ENCODE results near the gene IQSEC3.
"Not testable (repeated sequence)": the region's sequence is repeated elsewhere in the genome, so short reads cannot be mapped to it uniquely, and the experiment has no call there.

The IQSEC3 gene

DNA sequence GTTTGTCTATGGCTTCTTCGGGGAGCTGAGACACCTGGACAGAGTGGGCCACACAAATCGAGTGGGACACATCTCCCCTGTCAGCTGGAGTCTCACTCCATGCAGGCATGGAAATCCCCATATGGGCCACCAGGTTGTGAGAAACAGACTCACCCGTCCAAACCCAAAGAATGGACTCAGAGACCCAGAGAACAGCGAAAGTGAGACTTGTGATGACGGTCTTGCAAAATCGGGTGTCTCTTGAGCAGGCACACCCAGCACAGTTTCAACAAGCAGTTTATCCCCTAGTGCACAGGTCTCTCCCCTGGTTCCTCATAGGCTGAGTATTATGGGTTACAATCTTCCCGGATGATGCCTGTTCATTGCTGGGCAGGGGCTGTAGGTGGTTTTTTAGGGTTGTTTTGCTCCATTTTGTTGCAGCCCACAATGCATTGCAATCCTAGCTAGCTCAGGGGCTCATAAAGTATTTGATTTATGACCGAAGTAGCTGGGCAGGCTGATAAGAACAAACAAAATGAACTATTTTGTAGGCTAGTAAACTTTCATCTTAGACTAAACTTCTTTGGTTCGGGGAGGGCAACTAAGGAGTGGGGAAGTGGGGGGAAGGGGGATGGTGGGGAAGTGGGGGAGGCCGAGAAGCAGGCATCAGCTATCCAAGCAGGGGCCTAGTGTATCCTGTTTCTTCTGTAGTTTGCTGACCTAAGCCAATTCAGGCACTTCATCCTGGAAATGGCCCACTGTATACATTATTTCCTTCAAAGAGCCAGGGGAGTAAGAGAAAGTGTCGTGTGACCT lies 45.3 kb downstream of the IQSEC3 start:
- no peak for DNase-seq (ENCODE audit: low read depth)

DNA sequence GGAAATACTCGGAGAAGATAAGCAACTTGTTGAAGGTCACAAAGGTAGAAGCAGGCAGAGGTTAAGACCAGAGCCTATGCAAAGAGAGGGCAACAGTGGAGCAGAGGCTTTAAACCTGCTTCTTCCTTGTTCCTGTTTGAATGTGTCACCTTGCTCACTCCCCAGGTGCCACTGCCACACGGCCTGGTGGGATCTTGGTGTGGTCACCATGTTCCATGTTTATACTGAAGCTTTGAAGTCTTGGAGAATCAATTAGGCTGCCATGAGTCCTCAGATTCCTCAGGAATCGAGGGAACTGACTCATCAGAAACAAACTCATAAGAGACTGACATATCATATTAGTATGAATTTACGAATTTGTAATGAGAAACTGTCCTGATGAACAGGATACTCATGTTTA lies 46.8 kb downstream of the IQSEC3 start:
- no peak for DNase-seq (ENCODE audit: low read depth)

DNA sequence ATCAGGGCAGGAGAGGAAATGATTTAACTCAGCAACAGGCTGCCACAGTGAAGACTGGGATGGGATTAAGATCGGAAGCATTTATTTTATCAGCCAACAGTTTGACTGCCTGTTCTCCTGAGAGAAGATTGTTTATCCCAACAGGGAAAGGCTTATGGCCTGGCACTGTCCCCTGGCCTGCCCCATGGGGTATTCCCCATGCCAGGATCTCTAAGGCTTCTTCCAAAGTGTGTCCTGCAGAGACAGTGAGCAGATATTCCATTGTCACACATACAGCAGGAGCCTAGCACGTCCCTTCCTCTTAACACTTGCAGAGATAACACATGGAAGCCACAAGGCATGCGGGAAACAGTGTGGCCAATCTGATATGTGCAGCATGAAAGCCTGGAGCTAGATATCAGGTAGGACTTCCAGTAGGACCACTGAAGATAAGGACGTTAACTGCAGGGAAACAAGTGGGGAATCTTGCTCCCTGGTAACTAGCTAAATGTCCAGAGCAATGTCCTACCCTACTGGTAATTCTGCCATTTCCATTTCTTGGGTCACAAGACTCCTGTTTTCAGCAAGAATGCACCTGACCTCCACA lies 48.2 kb downstream of the IQSEC3 start:
- DNase-seq (ENCODE audit: low read depth), result no peak

DNA sequence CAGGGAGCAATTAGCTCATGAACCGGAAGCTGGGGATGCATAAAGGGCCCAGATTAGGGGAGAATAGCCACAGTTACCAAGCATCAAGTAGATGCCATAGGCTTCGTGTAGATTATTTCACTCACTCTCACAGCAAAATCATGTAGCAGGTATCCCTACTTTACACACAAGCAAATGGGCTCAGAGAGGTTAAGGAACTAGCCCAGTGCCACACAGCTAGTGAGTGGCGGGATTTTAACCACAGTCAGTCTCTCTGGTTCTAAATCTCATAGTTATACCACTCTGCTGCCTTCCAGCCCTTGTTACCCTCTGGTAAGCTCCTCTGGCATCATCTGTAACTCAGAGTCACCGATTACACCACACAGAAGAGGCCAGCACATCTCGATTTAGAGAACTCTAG lies 49.0 kb downstream of the IQSEC3 start:
- no peak for DNase-seq (ENCODE audit: low read depth)

DNA sequence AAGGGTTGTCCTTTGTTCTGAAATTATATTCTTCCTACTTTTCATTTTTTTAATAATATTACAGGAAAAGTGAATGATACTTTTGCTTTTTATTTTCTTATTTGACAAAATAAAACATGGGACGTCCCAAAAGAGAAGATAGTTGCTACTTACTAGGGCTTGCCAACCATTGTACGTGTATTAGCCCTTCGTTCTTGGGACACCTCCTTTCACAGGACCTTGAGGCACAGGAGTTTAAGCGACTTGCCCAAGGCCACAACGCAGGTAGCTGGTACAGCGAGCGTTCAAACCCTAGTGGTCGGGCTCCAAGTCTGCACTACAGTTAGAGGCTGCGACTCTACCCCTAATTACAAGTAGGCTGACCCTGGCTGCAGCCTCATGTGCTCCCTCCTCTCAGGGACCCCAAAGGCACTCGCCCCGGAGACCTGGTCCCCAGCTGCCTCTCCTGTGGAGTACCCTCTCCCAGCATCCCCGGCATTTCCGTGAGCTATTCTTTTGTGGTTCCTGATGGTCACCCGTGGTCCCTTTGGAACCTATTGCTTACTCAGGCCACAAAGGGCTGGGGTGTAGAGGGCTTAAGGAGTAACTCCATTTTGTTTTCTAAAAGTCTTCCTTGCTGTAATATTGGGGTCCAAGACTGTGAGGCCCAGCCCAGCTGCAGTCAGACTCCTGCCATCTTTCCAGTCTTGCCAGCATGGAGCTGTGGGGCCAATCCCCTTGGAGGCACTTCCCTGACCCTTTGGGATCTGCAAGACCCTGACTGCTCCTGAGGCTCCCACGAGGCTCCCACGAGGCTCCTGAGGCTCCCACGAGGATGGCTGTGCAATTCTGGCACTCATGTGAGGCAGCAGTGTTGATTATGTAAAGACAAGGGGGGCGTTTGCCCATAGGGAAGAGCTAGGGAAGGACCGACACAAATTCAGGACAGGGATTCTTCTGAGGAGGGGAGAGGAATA lies 49.7 kb downstream of the IQSEC3 start:
- DNase-seq (ENCODE audit: low read depth), result no peak

DNA sequence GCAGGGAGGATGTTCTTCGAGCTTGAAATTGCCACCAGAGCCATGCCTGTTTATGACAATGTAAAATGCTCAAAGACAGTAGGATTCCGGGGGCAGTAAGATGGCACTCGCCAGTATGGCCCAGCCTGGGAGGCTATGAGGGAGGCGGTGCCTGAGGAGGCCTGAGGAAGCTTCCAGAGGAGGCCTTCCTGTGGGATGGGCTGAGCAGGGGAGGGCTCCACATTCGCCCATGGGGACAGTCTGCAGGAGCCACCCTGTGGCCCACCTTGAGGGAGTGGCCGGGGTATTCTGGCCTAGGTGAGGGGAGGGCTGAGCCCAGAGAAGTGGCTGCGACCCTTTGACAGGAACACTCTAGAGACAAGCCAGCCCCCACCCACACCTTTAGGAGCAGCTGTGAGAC lies 50.7 kb downstream of the IQSEC3 start:
- no peak for DNase-seq (ENCODE audit: low read depth)

DNA sequence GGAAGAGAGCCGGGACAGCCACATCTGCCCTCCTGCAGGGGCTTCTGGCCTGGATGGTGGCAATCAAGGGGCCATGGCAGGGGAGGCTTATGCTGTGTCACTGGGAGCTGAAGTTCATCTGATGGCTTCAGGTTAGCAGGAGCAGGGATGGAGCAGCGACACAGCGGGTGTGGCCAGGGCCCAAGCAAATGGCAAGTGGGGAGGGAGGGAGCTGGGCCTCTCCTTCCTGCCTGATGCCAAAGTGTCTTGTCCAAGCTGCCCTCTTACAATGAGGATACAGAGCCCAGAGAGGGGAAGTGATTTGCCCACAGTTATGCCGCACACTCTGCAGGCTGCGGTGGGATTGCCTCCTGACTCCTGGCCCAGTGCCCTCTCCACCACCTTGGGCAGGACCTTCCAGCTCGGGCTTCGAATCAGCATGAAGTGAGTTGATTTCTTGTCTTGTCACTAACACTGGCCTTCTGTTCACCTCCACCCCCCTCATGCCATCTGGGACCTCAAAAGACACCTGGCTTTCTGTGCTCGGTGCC lies 51.3 kb downstream of the IQSEC3 start:
- DNase-seq (ENCODE audit: low read depth), result no peak

DNA sequence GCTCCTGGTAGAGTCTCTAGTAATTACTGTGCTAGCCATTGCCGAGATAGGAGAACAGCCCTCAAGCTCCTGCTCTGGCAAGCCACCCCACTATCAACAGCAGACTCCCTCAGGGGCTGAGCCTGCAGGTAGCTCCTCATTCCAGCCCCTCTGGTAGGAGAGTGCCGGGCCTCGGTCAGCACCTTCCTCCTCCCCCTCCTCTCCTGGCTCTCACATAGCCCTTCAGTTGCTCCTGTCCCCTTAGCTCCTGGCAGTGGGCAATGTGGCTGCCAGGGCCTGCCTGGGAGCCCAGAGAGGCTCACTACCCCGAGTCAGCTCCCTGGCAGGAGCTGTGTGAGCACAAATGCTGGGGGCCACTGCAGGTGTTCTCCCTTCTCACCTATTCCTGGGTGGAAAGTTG lies 52.0 kb downstream of the IQSEC3 start:
- DNase-seq (ENCODE audit: low read depth), result no peak

DNA sequence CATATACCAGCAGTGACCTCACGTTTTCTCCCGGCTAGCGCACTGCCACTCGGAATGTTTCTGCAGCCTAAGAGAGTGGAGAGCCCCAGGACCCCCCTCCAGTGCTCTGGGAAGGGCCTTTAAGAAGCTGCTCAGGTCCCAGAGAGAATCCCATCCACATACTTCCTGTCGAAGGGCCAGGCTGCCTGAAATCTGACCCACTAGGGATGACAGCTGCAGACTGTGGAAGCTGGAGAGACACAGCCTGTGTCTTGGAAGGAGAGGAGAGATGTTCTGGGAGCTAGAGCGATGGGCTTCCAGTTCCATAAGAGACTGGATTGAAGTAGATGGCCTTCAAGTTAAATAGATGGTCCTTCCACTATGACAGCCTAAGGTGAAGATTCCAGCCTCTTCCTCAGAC lies 54.4 kb downstream of the IQSEC3 start:
- DNase-seq (ENCODE audit: low read depth), result no peak

DNA sequence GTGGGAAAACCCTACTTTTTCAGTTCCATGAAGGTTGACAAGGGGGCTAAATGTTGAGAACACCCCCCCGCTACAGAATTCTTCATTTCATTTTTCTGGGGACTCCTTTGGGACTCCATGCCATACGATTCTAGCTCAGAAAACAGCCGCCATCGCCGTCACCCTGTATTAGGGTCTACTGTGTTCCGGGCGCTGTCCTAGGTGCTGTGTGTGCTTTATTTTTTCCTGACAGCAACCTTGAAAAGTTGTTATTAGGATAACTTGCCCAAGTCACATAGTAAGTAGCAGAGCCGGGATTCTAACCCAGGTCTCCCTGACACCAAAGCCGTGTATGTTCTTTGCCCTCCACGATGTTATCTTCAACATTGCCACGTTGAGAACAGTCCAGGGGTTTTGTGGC lies 55.1 kb downstream of the IQSEC3 start:
- no peak for DNase-seq (ENCODE audit: low read depth)

DNA sequence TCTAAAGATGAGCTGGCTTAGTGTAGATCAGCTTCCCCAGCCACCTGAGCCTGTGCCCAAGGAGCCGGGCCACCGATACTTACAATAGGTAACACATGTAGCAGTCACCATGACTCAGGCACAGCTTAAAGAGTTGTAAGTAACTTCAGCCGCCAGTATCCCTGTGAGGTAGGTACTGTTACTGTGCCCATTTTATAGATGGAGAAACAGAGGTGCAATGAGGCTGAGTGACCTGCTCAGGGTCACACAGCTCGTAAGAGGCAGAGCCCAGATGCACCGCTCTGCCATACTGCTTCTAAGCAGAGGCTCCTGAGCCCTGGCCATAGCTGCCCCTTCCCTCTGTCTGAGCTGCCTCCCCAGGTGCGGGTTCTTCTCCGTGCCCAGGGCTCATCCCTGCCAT lies 58.5 kb downstream of the IQSEC3 start:
- no peak for DNase-seq (ENCODE audit: low read depth)

DNA sequence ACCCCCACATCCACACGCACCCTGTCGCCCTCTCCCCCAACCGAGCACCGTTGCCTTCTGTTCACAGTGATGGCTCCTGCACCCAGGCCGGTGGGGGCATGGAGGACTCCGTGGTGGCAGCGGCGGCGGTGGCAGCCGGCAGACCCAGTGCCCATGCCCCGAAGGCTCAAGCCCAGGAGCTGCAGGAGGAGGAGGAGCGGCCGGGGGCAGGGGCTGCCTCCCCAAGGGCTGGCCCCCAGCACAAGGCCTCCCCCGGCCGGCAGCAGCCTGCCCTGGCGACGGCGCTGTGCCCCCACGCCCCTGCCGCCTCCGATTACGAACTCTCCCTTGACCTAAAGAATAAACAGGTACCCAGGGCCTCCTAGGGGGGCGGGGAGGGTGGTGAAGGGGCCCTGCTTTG lies 59.0 kb downstream of the IQSEC3 start:
- DNase-seq (ENCODE audit: low read depth), result no peak

DNA sequence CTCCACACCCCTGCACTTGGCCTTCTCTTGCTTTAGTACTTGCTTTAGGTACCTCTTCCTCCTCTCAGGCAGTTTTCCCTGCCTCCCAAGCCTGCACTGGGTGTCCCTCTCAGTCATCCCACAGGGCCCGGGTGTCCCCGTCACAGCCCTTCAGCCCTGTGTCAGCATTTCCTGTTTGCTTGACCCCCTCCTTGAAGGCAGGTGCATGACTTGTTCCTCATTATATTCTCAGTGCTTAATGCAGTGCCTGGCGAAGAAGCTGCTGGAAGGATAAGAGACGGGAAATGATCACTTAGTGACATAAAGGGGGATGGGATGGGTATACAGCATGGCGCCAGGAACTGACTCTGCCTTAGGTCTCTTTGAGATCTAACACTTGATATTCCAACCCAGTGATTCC lies 61.5 kb downstream of the IQSEC3 start:
- DNase-seq (ENCODE audit: low read depth), result no peak

DNA sequence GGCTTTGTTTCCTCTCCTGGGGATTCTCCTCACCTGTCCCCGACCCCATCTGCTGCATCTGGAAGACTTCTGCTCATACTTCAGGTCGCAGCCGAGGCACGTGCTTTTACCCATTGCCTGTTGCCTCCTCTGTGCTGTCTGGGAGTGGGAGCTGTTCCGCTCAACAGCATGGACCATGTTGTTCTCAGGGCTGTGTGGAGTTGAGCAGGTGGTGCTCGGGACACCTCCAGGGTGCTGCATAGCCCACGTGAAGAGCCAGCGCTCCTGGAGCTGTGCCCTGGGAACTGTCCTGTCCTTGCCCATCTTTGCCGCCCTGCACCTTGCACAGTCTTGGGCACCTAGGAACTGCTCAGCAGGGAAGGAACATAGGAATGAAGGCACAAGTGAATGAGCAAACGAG lies 62.4 kb downstream of the IQSEC3 start:
- DNase-seq (ENCODE audit: low read depth), result no peak

DNA sequence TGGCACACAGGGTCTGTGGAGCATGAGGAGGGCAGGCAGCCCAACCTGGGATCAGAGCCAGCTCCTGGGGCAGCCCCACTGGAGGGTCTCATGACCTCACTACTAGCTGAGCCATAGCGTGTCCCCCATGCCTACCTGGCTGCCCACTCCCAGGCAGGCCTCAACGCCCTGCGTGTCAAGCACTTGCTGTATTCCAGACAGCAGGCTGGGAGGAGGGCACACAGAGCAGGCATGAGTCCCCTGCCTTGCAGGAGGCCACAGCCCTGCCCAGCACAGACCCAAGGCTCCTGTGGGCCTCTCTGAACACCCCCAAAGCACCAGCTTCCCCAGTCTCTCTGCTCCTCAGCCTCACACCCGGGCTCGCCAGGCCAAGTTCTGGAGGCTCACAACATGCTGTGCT lies 64.0 kb downstream of the IQSEC3 start:
- DNase-seq (ENCODE audit: low read depth), result no peak

DNA sequence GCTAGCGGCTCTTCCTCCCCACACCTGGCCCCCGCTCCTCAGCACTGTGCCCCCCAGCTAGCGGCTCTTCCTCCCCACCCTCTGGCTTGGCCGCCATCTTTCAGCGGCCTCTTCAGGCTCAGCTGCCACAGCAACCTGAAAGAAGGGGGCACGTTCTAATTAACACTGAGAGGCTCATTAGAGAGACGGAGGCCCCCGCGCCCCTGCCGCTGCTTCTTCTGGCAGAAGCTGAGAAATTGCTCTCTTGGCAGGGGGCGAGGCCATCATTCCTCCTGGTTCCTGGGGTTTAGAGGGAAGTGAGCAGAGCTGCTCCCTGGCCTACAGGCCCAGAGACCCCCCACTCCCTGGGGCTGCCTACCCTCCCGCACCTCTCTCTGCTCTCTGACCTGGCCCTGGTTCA lies 64.4 kb downstream of the IQSEC3 start:
- no peak for DNase-seq (ENCODE audit: low read depth)

DNA sequence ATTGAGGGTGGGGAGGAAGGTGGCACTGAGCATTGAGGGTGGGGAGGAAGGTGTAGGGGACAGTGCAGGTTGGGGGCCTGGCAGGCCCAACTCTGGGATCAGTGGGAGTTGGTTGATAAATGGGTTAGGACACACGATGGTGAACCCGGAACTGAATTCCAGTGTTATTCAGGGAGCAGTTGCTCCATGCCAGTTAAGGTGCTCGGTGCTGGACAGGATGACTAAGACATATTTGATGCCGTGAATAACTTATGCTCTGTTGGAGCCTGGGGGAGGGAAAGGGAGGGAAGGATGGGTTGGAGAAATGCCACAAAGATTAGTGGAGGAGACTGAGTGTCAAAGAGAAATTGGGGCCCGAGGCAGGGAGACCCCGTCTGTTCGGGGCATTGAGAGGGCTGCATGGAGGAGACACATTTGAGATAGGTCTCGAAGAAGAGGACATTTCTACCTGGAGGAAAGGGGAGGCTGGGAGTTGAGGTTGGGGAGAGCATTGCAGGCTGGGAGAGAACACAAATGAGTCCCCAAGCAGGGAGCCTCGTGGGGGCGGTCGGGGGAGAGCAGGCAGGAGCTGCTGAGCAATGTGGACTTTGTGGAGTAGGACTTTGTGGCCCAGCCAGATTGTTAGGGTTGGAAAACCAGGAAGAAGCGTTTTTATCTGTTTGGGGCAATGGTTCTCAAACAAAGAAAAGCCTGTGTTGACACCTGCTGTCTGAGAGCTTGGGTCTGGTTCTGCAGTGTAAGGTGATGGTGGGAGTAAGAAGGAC lies 65.3 kb downstream of the IQSEC3 start:
- DNase-seq (ENCODE audit: low read depth), result no peak

DNA sequence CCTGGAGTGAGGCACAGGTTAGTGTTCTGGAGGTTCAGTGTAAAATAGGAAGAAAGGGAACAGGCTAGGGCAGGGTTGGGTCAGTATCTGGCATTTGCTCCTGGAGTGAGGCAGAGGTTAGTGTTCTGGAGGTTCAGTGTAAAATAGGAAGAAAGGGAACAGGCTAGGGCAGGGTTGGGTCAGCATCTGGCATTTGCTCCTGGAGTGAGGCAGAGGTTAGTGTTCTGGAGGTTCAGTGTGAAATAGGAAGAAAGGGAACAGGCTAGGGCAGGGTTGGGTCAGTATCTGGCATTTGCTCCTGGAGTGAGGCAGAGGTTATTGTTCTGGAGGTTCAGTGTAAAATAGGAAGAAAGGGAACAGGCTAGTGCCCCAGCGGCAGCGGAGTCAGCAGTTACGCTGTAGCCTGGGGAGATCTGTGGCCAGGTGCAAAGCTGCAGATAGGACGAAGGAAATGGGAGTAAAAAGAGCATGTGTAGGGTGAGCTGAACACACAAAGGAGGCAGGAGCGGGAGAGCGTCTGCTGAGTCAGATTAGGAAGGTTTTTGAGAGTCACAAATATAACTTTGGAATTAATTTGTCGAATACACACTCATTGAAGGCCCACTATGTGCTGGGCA lies 67.2 kb downstream of the IQSEC3 start:
- not testable (repeated sequence) for DNase-seq (ENCODE audit: low read depth)

DNA sequence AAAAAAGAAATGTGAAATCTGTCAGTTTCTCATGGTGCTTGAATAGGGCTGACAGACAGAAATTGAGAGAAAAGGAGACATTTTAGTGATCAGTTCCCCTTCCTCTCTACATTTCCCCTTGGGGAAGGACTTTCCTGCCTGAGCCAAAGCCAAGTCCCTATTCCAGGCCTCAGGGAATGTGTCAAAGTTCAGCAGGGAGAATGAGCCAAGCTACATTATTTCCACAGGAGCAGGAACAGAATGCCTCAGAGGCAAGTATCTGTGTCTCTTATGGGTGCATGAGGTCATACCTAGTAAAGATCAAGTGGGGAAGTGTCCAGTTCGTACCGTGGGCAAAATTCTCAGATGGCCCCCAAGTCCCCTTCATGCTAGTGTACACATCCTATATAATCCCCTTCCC lies 68.6 kb downstream of the IQSEC3 start:
- DNase-seq (ENCODE audit: low read depth), result no peak

DNA sequence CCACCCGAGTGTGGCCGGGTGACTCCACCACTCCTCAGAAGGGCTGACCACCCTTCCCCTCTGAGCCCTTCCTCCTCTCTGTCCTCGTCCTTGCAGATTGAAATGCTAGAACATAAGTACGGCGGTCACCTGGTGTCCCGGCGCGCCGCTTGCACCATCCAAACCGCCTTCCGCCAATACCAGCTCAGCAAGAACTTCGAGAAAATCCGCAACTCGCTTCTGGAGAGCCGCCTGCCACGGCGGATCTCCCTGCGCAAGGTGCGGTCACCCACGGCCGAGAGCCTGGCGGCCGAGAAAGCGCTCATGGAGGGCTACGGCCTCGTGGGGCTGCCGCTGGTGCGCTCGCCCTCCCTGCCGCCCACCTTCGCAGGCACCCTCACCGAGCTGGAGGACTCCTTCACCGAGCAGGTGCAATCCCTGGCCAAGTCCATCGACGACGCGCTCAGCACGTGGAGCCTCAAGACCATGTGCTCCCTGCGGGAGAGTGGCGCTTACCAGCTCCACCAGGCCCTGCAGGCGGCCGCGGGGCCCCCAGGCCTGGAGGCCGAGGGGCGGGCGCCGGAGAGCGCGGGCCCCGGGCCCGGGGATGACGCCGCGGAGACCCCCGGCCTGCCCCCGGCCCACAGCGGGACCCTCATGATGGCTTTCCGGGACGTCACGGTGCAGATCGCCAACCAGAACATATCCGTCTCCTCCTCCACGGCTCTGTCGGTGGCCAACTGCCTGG lies 71.8 kb downstream of the IQSEC3 start:
- no peak for DNase-seq (ENCODE audit: low read depth)
